Esophagus squamous epithelium (tissue), 4 donors: ENCODE results near the gene TMEM174.

Experiments used
- CTCF ChIP-seq, 6 experiments: fragments of 450-650 bp in 4 of 6; fragments of 200-600 bp in 2 of 6; sonication (generic) in 2 of 6; IDR thresholded peaks; one replicate each; pipeline ENCODE4 v1.5.1; 2016 to 2019; ENCODE audit warnings: antibody characterized with exemption in 6 of 6, mild to moderate bottlenecking in 4 of 6, moderate library complexity in 4 of 6
- POLR2A ChIP-seq, 4 donors: fragments of 450-650 bp; IDR thresholded peaks; one replicate each; pipeline ENCODE4 v1.6.1; 2017; ENCODE audit warnings: antibody characterized with exemption in 4 of 4, mild to moderate bottlenecking in 4 of 4, moderate library complexity in 3 of 4

GRCh38 chr5:73150876-73151275 is 22.1 kb upstream of the TMEM174 start:
- TF ChIP-seq CTCF (IDR thresholded peaks at IDR 0.05) (no peak), POLR2A (IDR thresholded peaks at IDR 0.05) (no peak)
